Thymus (tissue), 14 donors: Measurements from ENCODE around the gene OR10D3. TPM values are rescaled to one million over a fixed set of nuclear protein-coding genes. Genes with fewer than 3 reads are reported as not detected.

ENCODE experiments used
- DNase-seq, 9 donors: peaks; one replicate each; pipeline ENCODE4 v3.0.0-alpha.2; 2013; ENCODE audit warnings: low spot score in 9 of 9, low read depth in 6 of 9, missing footprints in 1 of 9
- H3K27ac ChIP-seq, 2 donors: one replicate each; pipeline ENCODE4 v1.5.1; 2013; ENCODE audit warnings: control low read depth in 1 of 2, low read depth in 1 of 2, low read length in 1 of 2, mild to moderate bottlenecking in 1 of 2, moderate library complexity in 1 of 2
- H3K27me3 ChIP-seq, 2 donors: one replicate each; pipeline ENCODE4 v1.5.1; 2013; ENCODE audit warnings: low read length in 1 of 2; ENCODE audit not compliant: control insufficient read depth in 2 of 2, insufficient read depth in 1 of 2
- H3K36me3 ChIP-seq, 2 donors: one replicate each; pipeline ENCODE4 v1.5.1; 2013; ENCODE audit warnings: low read length in 1 of 2, mild to moderate bottlenecking in 1 of 2, moderate library complexity in 1 of 2; ENCODE audit not compliant: control insufficient read depth in 2 of 2, insufficient read depth in 2 of 2
- H3K4me1 ChIP-seq, 2 donors: one replicate each; pipeline ENCODE4 v1.5.1; 2013; ENCODE audit warnings: low read length in 2 of 2; ENCODE audit not compliant: control insufficient read depth in 2 of 2, insufficient read depth in 2 of 2
- H3K4me3 ChIP-seq, 2 donors: one replicate each; pipeline ENCODE4 v1.5.1; 2013; ENCODE audit warnings: low read length in 2 of 2, control low read depth in 1 of 2, mild to moderate bottlenecking in 1 of 2
- H3K9me3 ChIP-seq, 2 donors: one replicate each; pipeline ENCODE4 v1.5.1; 2013; ENCODE audit warnings: low read length in 1 of 2, mild to moderate bottlenecking in 1 of 2; ENCODE audit not compliant: control insufficient read depth in 2 of 2, insufficient read depth in 1 of 2
- WGBS: extraction: QIAGEN DNeasy Blood & Tissue Kit; methylation state at CpG from one replicate; pipeline ENCODE4 v1.1.7; 2013; 5-methylcytosine and 5-hydroxymethylcytosine counted together
- long read RNA-seq, 10 donors: transcript quantifications; one replicate each; lab custom pipeline, GENCODE V29; 2026
- polyA plus RNA-seq: library from polyadenylated mRNA; stranded (reverse); fragments of 200-250 nt; gene quantifications from one replicate; pipeline ENCODE4 v1.2.3, GENCODE V29; 2013
- total RNA-seq: library from RNA; stranded (reverse); fragments of 120-200 nt; gene quantifications from one replicate; pipeline ENCODE4 v1.2.4, GENCODE V29; 2013
- donor health status: healthy.

OR10D3 gene
- total RNA-seq (not detected), polyA plus RNA-seq (not detected)
- long read RNA-seq, donor 1 = 0 reads
- long read RNA-seq, donor 2 = 0 reads
- long read RNA-seq, donor 3 = 0 reads
- long read RNA-seq, donor 4 = 0 reads
- long read RNA-seq, donor 5 = 0 reads
- long read RNA-seq, donor 6 = 0 reads
- long read RNA-seq, donor 7 = 0 reads
- long read RNA-seq, donor 8 = 0 reads
- long read RNA-seq, donor 9 = 0 reads
- long read RNA-seq, donor 10, partial matches to known transcripts = 0 of 1 reads
- long read RNA-seq, donor 10, other reads (novel, unspliced or antisense) = 0 of 1 reads

- no peak within 1 kb of the TSS for H3K4me3 ChIP-seq
- H3K9me3 ChIP-seq = no peaks in the 10 kb centered on the region
- H3K27me3 ChIP-seq = no peaks in the 10 kb centered on the region
- H3K4me1 ChIP-seq = no peaks in the 10 kb centered on the region
- WGBS = 56% methylated on average over 3 of the region's 3 CpGs
- no peaks in the 10 kb centered on the region for H3K36me3 ChIP-seq
- no peak within 1 kb of the TSS for H3K27ac ChIP-seq
- no peak for DNase-seq
Observed at GRCh38 chr11:124183068-124183467, at the start of gene OR10D3. OR10D3 (plus strand) TSS chr11:124183345; CDS start chr11:124185270, 1,925 bp downstream.

GRCh38 chr11:124143034-124143433 is 40.1 kb upstream of the OR10D3 start:
- DNase-seq = no peak
- Histone ChIP-seq H3K9me3 (no peaks in the 10 kb centered on the region), H3K27ac (no peak overlapping the region), H3K4me1 (no peaks in the 10 kb centered on the region), H3K36me3 (no peaks in the 10 kb centered on the region), H3K27me3 (no peaks in the 10 kb centered on the region), H3K4me3 (no peak overlapping the region)
- WGBS = 95% methylated on average over 2 of the region's 2 CpGs

GRCh38 chr11:124147951-124148350 is 35.2 kb upstream of the OR10D3 start:
- no peaks in the 10 kb centered on the region for H3K36me3 ChIP-seq
- no peaks in the 10 kb centered on the region for H3K27me3 ChIP-seq
- H3K27ac ChIP-seq = no peak overlapping the region
- H3K4me3 ChIP-seq = no peak overlapping the region
- no peaks in the 10 kb centered on the region for H3K4me1 ChIP-seq
- H3K9me3 ChIP-seq = no peaks in the 10 kb centered on the region
- WGBS = 96% methylated on average over 2 of the region's 2 CpGs
- no peak for DNase-seq

- no peak for DNase-seq
- Histone ChIP-seq H3K36me3 (no peaks in the 10 kb centered on the region), H3K27ac (no peak overlapping the region), H3K4me1 (no peaks in the 10 kb centered on the region), H3K9me3 (no peaks in the 10 kb centered on the region), H3K4me3 (no peak overlapping the region), H3K27me3 (no peaks in the 10 kb centered on the region)
- 43% methylated on average over 5 of the region's 5 CpGs for WGBS
Observed at GRCh38 chr11:124150684-124151083, 32.5 kb upstream of the OR10D3 start.

- no peak overlapping the region for H3K27ac ChIP-seq
- no peaks in the 10 kb centered on the region for H3K36me3 ChIP-seq
- no peaks in the 10 kb centered on the region for H3K9me3 ChIP-seq
- H3K4me1 ChIP-seq = no peaks in the 10 kb centered on the region
- no peak for DNase-seq
- no peaks in the 10 kb centered on the region for H3K27me3 ChIP-seq
- no peak overlapping the region for H3K4me3 ChIP-seq
- WGBS = 96% methylated on average over 3 of the region's 3 CpGs
Observed at GRCh38 chr11:124152770-124153407, 30.3 kb upstream of the OR10D3 start.

- WGBS = 95% methylated on average over 2 of the region's 2 CpGs
- Histone ChIP-seq H3K27me3 (no peaks in the 10 kb centered on the region), H3K27ac (no peak overlapping the region), H3K4me1 (no peaks in the 10 kb centered on the region), H3K36me3 (no peaks in the 10 kb centered on the region), H3K4me3 (no peak overlapping the region), H3K9me3 (no peaks in the 10 kb centered on the region)
- DNase-seq = no peak
Observed at GRCh38 chr11:124153821-124154220, 29.3 kb upstream of the OR10D3 start.

- H3K4me3 ChIP-seq = no peak overlapping the region
- no peaks in the 10 kb centered on the region for H3K27me3 ChIP-seq
- no peaks in the 10 kb centered on the region for H3K4me1 ChIP-seq
- no peak for DNase-seq
- no peaks in the 10 kb centered on the region for H3K36me3 ChIP-seq
- H3K9me3 ChIP-seq = no peaks in the 10 kb centered on the region
- H3K27ac ChIP-seq = no peak overlapping the region
Observed at GRCh38 chr11:124159481-124159880, 23.7 kb upstream of the OR10D3 start.

GRCh38 chr11:124160986-124161385 is 22.2 kb upstream of the OR10D3 start:
- no peak for DNase-seq
- WGBS = 87% methylated on average over 5 of the region's 5 CpGs

GRCh38 chr11:124167826-124168231 is 15.3 kb upstream of the OR10D3 start:
- no peaks in the 10 kb centered on the region for H3K36me3 ChIP-seq
- H3K27ac ChIP-seq = no peak overlapping the region
- no peaks in the 10 kb centered on the region for H3K27me3 ChIP-seq
- DNase-seq = no peak
- no peaks in the 10 kb centered on the region for H3K4me1 ChIP-seq
- no peak overlapping the region for H3K4me3 ChIP-seq
- 95% methylated on average over 7 of the region's 7 CpGs for WGBS
- no peaks in the 10 kb centered on the region for H3K9me3 ChIP-seq

More at GRCh38 chr11:124160986-124161385, 22.2 kb upstream of the OR10D3 start:
- H3K27ac ChIP-seq = no peak overlapping the region
- H3K4me3 ChIP-seq = no peak overlapping the region
- no peaks in the 10 kb centered on the region for H3K9me3 ChIP-seq
- H3K27me3 ChIP-seq = no peaks in the 10 kb centered on the region
- no peaks in the 10 kb centered on the region for H3K4me1 ChIP-seq
- no peaks in the 10 kb centered on the region for H3K36me3 ChIP-seq
